HepG2 (cell line): ENCODE data around the gene BICDL2. TPM values are rescaled to one million over a fixed set of nuclear protein-coding genes. Genes with fewer than 3 reads are reported as not detected.

Source experiments
- CBFB ChIP-seq: sonication (generic); formaldehyde crosslinking; IDR thresholded peaks from 2 replicates; pipeline ENCODE4 v1.4.0; 2020; ENCODE audit warnings: missing genetic modification reagents
- LCORL ChIP-seq, 2 experiments: fragments of 450-650 bp in 1 of 2; sonication (generic) in 1 of 2; formaldehyde crosslinking in 1 of 2; IDR thresholded peaks; 2 replicates each; pipeline versions ENCODE4 v1.5.0 to v1.6.1; 2017 to 2020; ENCODE audit warnings: antibody characterized with exemption in 1 of 2, missing genetic modification reagents in 1 of 2
- NR2F6 ChIP-seq, 2 experiments: IDR thresholded peaks; 2 replicates each; pipeline ENCODE4 v1.6.1; 2016; ENCODE audit warnings: antibody characterized with exemption in 1 of 2, mild to moderate bottlenecking in 1 of 2
- RBM22 ChIP-seq: fragments of 200-400 bp; formaldehyde crosslinking; optimal IDR thresholded peaks from 2 replicates; pipeline ENCODE3; 2017; ENCODE audit warnings: mild to moderate bottlenecking, low read length, moderate library complexity
- SRSF4 ChIP-seq: fragments of 200-400 bp; formaldehyde crosslinking; IDR thresholded peaks from one replicate; pipeline ENCODE4 v1.6.1; 2018; ENCODE audit warnings: mild to moderate bottlenecking, low read depth, low read length, moderate library complexity; ENCODE audit not compliant: poor library complexity, severe bottlenecking
- XBP1 ChIP-seq: sonication (generic); formaldehyde crosslinking; IDR thresholded peaks from 2 replicates; pipeline ENCODE4 v1.5.0; 2020; ENCODE audit warnings: missing genetic modification reagents
- ZNF138 ChIP-seq: sonication (generic); formaldehyde crosslinking; IDR thresholded peaks from 2 replicates; pipeline ENCODE4 v1.5.0; 2020; ENCODE audit warnings: mild to moderate bottlenecking, low read depth, missing genetic modification reagents
- ZNF788 ChIP-seq: sonication (generic); formaldehyde crosslinking; IDR thresholded peaks from 2 replicates; pipeline ENCODE4 v1.5.0; 2020; ENCODE audit warnings: mild to moderate bottlenecking, missing genetic modification reagents, borderline replicate concordance
- polyA plus RNA-seq, 8 experiments: library from polyadenylated mRNA; depleted of rRNA in 3 of 8; stranded (reverse) in 7 of 8; unstranded in 1 of 8; fragments of >200 nt; fragmentation: Illumina TruSeq in 4 of 8; extraction: Trizol in 4 of 8; gene quantifications; 2 replicates each; pipeline versions ENCODE4 v1.2.1 to v1.2.3, GENCODE V29; 2011 to 2016; ENCODE audit warnings: low read depth in 4 of 8, missing spikeins in 1 of 8, mixed read lengths in 1 of 8; ENCODE audit not compliant: insufficient read depth in 1 of 8
- total RNA-seq, 5 experiments: library from RNA; depleted of rRNA; stranded (reverse); fragments of >200 nt; fragmentation: Illumina TruSeq; extraction: Trizol; gene quantifications; 2 replicates each; pipeline ENCODE4 v1.2.3, GENCODE V29; 2016; ENCODE audit warnings: low read depth in 1 of 5
- TF ChIP-seq, protein P1 (sequence below): sonication (generic); formaldehyde crosslinking; IDR thresholded peaks from 2 replicates; pipeline ENCODE4 v1.4.0; 2020; ENCODE audit warnings: missing genetic modification reagents
- TF ChIP-seq, protein P2 (sequence below): sonication (generic); formaldehyde crosslinking; IDR thresholded peaks from 2 replicates; pipeline ENCODE4 v1.4.0; 2020; ENCODE audit warnings: mild to moderate bottlenecking, missing genetic modification reagents
- TF ChIP-seq, protein P3 (sequence below): sonication (generic); formaldehyde crosslinking; IDR thresholded peaks from 2 replicates; pipeline ENCODE4 v1.4.0; 2020; ENCODE audit warnings: missing genetic modification reagents, borderline replicate concordance
- TF ChIP-seq, protein P4 (sequence below): sonication (generic); formaldehyde crosslinking; IDR thresholded peaks from 2 replicates; pipeline ENCODE4 v1.4.0; 2020; ENCODE audit warnings: missing genetic modification reagents, borderline replicate concordance

Gene BICDL2
- total and polyA plus RNA-seq, 2 of the 13 experiments (the other 11 are each of a cell fraction or from before 2014, with no cell fraction given): 0.12 TPM; not detected in 1

DNA sequence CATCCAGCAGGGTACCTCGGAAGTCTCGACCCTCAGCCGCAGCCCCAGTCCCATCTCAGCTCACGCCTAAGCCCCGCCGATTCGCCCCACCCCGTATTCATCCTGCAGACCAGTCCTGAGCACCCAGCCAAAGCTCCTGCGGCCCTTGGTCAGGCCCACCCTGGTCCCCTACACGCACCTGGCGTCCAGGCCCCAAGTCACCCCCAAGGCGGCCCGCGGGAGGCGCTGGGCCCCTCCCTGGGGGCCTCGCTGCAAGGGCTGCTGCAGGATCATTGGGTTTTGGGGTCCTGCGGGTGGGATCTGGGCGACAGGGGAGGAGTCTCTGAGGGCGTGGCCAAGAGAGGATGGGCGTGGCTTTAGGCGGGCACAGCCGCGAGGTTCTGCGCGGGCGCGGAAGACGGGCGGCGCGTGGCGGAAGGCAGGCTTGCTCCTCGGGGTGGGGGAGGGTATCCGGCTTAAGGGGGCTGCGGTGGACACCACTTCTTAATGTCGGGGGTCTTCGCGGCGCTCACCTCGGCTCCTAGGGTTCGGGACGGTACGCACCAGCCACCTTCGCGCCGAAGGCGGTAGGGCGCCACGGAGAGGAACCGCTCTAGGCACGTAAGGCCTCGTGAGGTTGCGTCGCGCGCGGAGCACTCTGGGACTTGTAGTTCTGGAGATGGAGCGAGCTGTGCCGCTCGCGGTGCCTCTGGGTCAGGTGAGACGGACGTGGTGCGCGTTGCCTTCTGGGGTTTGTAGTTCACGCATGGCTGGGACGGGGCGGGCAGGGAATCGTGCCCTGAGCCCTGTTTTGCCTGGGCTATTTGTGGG lies 12.9 kb downstream of the BICDL2 start, which contains the start of the genes HCFC1R1 and THOC6 (continued):
- TF ChIP-seq ZNF788 (CRISPR knock-in tag) (peak; percentile 94; the same call in 1 of the 2 replicates), NR2F6 (IDR thresholded peaks at IDR 0.05) (no peak), NR2F6 (CRISPR knock-in tag; IDR thresholded peaks at IDR 0.05) (peak; percentile 55; the same call in 1 of the 2 replicates), ZNF138 (CRISPR knock-in tag) (0 out of 2 replicates have a peak, but pooled peaks have one; percentile 70), XBP1 (no peak), CBFB (CRISPR knock-in tag) (peak; percentile 69), SRSF4 (peak; percentile 69), RBM22 (peak; percentile 80), LCORL (IDR thresholded peaks at IDR 0.05) (no peak), LCORL (CRISPR knock-in tag; IDR thresholded peaks at IDR 0.05) (no peak)
- TF ChIP-seq, protein P1, sequence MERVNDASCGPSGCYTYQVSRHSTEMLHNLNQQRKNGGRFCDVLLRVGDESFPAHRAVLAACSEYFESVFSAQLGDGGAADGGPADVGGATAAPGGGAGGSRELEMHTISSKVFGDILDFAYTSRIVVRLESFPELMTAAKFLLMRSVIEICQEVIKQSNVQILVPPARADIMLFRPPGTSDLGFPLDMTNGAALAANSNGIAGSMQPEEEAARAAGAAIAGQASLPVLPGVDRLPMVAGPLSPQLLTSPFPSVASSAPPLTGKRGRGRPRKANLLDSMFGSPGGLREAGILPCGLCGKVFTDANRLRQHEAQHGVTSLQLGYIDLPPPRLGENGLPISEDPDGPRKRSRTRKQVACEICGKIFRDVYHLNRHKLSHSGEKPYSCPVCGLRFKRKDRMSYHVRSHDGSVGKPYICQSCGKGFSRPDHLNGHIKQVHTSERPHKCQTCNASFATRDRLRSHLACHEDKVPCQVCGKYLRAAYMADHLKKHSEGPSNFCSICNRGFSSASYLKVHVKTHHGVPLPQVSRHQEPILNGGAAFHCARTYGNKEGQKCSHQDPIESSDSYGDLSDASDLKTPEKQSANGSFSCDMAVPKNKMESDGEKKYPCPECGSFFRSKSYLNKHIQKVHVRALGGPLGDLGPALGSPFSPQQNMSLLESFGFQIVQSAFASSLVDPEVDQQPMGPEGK (CRISPR knock-in tag): peak; percentile 8; the same call in 1 of the 2 replicates
- TF ChIP-seq, protein P2, sequence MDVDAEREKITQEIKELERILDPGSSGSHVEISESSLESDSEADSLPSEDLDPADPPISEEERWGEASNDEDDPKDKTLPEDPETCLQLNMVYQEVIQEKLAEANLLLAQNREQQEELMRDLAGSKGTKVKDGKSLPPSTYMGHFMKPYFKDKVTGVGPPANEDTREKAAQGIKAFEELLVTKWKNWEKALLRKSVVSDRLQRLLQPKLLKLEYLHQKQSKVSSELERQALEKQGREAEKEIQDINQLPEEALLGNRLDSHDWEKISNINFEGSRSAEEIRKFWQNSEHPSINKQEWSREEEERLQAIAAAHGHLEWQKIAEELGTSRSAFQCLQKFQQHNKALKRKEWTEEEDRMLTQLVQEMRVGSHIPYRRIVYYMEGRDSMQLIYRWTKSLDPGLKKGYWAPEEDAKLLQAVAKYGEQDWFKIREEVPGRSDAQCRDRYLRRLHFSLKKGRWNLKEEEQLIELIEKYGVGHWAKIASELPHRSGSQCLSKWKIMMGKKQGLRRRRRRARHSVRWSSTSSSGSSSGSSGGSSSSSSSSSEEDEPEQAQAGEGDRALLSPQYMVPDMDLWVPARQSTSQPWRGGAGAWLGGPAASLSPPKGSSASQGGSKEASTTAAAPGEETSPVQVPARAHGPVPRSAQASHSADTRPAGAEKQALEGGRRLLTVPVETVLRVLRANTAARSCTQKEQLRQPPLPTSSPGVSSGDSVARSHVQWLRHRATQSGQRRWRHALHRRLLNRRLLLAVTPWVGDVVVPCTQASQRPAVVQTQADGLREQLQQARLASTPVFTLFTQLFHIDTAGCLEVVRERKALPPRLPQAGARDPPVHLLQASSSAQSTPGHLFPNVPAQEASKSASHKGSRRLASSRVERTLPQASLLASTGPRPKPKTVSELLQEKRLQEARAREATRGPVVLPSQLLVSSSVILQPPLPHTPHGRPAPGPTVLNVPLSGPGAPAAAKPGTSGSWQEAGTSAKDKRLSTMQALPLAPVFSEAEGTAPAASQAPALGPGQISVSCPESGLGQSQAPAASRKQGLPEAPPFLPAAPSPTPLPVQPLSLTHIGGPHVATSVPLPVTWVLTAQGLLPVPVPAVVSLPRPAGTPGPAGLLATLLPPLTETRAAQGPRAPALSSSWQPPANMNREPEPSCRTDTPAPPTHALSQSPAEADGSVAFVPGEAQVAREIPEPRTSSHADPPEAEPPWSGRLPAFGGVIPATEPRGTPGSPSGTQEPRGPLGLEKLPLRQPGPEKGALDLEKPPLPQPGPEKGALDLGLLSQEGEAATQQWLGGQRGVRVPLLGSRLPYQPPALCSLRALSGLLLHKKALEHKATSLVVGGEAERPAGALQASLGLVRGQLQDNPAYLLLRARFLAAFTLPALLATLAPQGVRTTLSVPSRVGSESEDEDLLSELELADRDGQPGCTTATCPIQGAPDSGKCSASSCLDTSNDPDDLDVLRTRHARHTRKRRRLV (CRISPR knock-in tag): peak; percentile 86
- TF ChIP-seq, protein P3, sequence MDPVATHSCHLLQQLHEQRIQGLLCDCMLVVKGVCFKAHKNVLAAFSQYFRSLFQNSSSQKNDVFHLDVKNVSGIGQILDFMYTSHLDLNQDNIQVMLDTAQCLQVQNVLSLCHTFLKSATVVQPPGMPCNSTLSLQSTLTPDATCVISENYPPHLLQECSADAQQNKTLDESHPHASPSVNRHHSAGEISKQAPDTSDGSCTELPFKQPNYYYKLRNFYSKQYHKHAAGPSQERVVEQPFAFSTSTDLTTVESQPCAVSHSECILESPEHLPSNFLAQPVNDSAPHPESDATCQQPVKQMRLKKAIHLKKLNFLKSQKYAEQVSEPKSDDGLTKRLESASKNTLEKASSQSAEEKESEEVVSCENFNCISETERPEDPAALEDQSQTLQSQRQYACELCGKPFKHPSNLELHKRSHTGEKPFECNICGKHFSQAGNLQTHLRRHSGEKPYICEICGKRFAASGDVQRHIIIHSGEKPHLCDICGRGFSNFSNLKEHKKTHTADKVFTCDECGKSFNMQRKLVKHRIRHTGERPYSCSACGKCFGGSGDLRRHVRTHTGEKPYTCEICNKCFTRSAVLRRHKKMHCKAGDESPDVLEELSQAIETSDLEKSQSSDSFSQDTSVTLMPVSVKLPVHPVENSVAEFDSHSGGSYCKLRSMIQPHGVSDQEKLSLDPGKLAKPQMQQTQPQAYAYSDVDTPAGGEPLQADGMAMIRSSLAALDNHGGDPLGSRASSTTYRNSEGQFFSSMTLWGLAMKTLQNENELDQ (CRISPR knock-in tag): no peak
- TF ChIP-seq, protein P4, sequence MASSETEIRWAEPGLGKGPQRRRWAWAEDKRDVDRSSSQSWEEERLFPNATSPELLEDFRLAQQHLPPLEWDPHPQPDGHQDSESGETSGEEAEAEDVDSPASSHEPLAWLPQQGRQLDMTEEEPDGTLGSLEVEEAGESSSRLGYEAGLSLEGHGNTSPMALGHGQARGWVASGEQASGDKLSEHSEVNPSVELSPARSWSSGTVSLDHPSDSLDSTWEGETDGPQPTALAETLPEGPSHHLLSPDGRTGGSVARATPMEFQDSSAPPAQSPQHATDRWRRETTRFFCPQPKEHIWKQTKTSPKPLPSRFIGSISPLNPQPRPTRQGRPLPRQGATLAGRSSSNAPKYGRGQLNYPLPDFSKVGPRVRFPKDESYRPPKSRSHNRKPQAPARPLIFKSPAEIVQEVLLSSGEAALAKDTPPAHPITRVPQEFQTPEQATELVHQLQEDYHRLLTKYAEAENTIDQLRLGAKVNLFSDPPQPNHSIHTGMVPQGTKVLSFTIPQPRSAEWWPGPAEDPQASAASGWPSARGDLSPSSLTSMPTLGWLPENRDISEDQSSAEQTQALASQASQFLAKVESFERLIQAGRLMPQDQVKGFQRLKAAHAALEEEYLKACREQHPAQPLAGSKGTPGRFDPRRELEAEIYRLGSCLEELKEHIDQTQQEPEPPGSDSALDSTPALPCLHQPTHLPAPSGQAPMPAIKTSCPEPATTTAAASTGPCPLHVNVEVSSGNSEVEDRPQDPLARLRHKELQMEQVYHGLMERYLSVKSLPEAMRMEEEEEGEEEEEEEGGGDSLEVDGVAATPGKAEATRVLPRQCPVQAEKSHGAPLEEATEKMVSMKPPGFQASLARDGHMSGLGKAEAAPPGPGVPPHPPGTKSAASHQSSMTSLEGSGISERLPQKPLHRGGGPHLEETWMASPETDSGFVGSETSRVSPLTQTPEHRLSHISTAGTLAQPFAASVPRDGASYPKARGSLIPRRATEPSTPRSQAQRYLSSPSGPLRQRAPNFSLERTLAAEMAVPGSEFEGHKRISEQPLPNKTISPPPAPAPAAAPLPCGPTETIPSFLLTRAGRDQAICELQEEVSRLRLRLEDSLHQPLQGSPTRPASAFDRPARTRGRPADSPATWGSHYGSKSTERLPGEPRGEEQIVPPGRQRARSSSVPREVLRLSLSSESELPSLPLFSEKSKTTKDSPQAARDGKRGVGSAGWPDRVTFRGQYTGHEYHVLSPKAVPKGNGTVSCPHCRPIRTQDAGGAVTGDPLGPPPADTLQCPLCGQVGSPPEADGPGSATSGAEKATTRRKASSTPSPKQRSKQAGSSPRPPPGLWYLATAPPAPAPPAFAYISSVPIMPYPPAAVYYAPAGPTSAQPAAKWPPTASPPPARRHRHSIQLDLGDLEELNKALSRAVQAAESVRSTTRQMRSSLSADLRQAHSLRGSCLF (CRISPR knock-in tag): 0 out of 2 replicates have a peak, but pooled peaks have one; percentile 20
